Gastroesophageal sphincter (tissue), 4 donors: Measurements from ENCODE around the gene MRPL17. TPM values are rescaled to one million over a fixed set of nuclear protein-coding genes. Genes with fewer than 3 reads are reported as not detected.

Experiments
- ATAC-seq: fragments of 150-250 bp; one replicate; pipeline ENCODE4 v1.9.1; 2016; ENCODE audit warnings: mild to moderate bottlenecking, moderate library complexity
- H3K27ac ChIP-seq, 4 donors: fragments of 200-600 bp; sonication (generic) in 3 of 4; 1 replicate in 3 of 4; 2 replicates in 1 of 4; pipeline ENCODE4 v1.5.1; 2016 to 2019
- H3K27me3 ChIP-seq: fragments of 200-600 bp; sonication (generic); one replicate; pipeline ENCODE4 v1.5.1; 2019
- H3K36me3 ChIP-seq, 2 donors: fragments of 200-600 bp; sonication (generic); one replicate each; pipeline ENCODE4 v1.5.1; 2019; ENCODE audit warnings: control low read depth in 1 of 2
- H3K4me1 ChIP-seq, 3 donors: fragments of 200-600 bp; sonication (generic); 1 replicate in 2 of 3; 2 replicates in 1 of 3; pipeline ENCODE4 v1.5.1; 2016 to 2019; ENCODE audit warnings: control low read depth in 2 of 3
- H3K4me3 ChIP-seq, 2 donors: fragments of 200-600 bp; sonication (generic); one replicate each; pipeline ENCODE4 v1.5.1; 2019; ENCODE audit warnings: mild to moderate bottlenecking in 1 of 2, moderate library complexity in 1 of 2
- H3K9me3 ChIP-seq, 3 donors: fragments of 200-600 bp; sonication (generic); one replicate each; pipeline ENCODE4 v1.5.1; 2017 to 2019; ENCODE audit warnings: control low read depth in 2 of 3
- CTCF ChIP-seq, 4 experiments: fragments of 200-600 bp in 2 of 4; fragments of 450-650 bp in 2 of 4; sonication (generic) in 1 of 4; IDR thresholded peaks; one replicate each; pipeline ENCODE4 v1.5.1; 2017 to 2019; ENCODE audit warnings: antibody characterized with exemption in 4 of 4, mild to moderate bottlenecking in 2 of 4, moderate library complexity in 2 of 4
- EP300 ChIP-seq: sonication (generic); formaldehyde crosslinking; IDR thresholded peaks from one replicate; pipeline ENCODE4 v1.6.1; 2017; ENCODE audit warnings: antibody characterized with exemption, mild to moderate bottlenecking
- POLR2A ChIP-seq, 2 donors: fragments of 450-650 bp; IDR thresholded peaks; one replicate each; pipeline ENCODE4 v1.6.1; 2017; ENCODE audit warnings: antibody characterized with exemption in 2 of 2, mild to moderate bottlenecking in 2 of 2, moderate library complexity in 1 of 2
- POLR2AphosphoS5 ChIP-seq: sonication (generic); formaldehyde crosslinking; IDR thresholded peaks from one replicate; pipeline ENCODE4 v1.6.1; 2017; ENCODE audit warnings: antibody characterized with exemption
- WGBS, 2 donors: methylation state at CpG; one replicate each; pipeline ENCODE4 v1.1.5; 2018; ENCODE audit warnings: low coverage in 1 of 2; 5-methylcytosine and 5-hydroxymethylcytosine counted together
- total RNA-seq, 4 donors: library from RNA; depleted of rRNA; stranded (reverse); fragments of >200 nt; gene quantifications; one replicate each; pipeline ENCODE4 v1.1.0, GENCODE V29; 2016

MRPL17 gene
- total RNA-seq, 4 donors from 2014 or later = 12.6 to 35.0 (median 18.6) TPM

- ATAC-seq = no peak
- Histone ChIP-seq H3K4me3 (no peak overlapping the region), H3K27me3 (no peaks in the 10 kb centered on the region), H3K36me3 (peaks cover 0 to 76% of the 10 kb centered on the region in 2 donors), H3K4me1 (peaks cover 0 to 35% (median 19%) of the 10 kb centered on the region in 3 donors), H3K27ac (no peak overlapping the region), H3K9me3 (no peaks in the 10 kb centered on the region)
- WGBS, 2 donors = 72 to 74% methylated on average over 5 of the region's 11 CpGs
- TF ChIP-seq CTCF (IDR thresholded peaks at IDR 0.05) (no peak), POLR2AphosphoS5 (no peak), POLR2A (IDR thresholded peaks at IDR 0.05) (no peak), EP300 (no peak)
These were observed 51.7 kb downstream of the MRPL17 start for GRCh38 chr11:6631361-6631890.

GRCh38 chr11:6630632-6631291 is 52.4 kb downstream of the MRPL17 start:
- H3K4me3 ChIP-seq = no peak overlapping the region
- 100% methylated on average over 1 of the region's 28 CpGs; no CpG with 5 or more reads in 1 of the 2 donors for WGBS, 2 donors

More at GRCh38 chr11:6630632-6631291, 52.4 kb downstream of the MRPL17 start:
- TF ChIP-seq CTCF (IDR thresholded peaks at IDR 0.05) = no peak
- TF ChIP-seq POLR2AphosphoS5 = no peak
- TF ChIP-seq EP300 = no peak
- TF ChIP-seq POLR2A (IDR thresholded peaks at IDR 0.05) = no peak
- H3K4me1 ChIP-seq = peaks cover 0 to 28% (median 13%) of the 10 kb centered on the region in 3 donors
- H3K36me3 ChIP-seq = peaks cover 0 to 83% of the 10 kb centered on the region in 2 donors
- no peak for ATAC-seq
- H3K27ac ChIP-seq = no peak overlapping the region
- no peaks in the 10 kb centered on the region for H3K9me3 ChIP-seq
- no peaks in the 10 kb centered on the region for H3K27me3 ChIP-seq

Other genes with a start within 250 kb of the MRPL17 start
- 1 to 10 TPM in 1 of 4 donors, under 1 TPM in 1, not detected in 2; 0.31 to 3.6 TPM for gene HPX, start 242.4 kb downstream of the MRPL17 start, total RNA-seq
- gene TRIM3, start 209.4 kb downstream of the MRPL17 start, total RNA-seq = 10 to 100 TPM; 19.9 to 31.7 (median 23.7) TPM
- gene ARFIP2, start 202.0 kb downstream of the MRPL17 start, total RNA-seq = 10 to 100 TPM; 35.7 to 55.1 (median 51.2) TPM
- 10 to 100 TPM; 37.3 to 69.0 (median 47.0) TPM for gene TIMM10B, start 201.8 kb downstream of the MRPL17 start, total RNA-seq
- gene DNHD1, start 186.1 kb downstream of the MRPL17 start, total RNA-seq = 10 to 100 TPM in 2 of 4 donors, 1 to 10 TPM in 2; 2.9 to 20.9 (median 9.8) TPM
- 10 to 100 TPM; 25.7 to 32.4 (median 28.1) TPM for gene RRP8, start 79.7 kb downstream of the MRPL17 start, total RNA-seq
- gene ILK, start 79.6 kb downstream of the MRPL17 start, total RNA-seq = 100 to 1,000 TPM; 395 to 658 (median 466) TPM
- gene TAF10, start 71.1 kb downstream of the MRPL17 start, total RNA-seq = 10 to 100 TPM; 21.7 to 41.1 (median 35.4) TPM
- gene TPP1, start 63.9 kb downstream of the MRPL17 start, total RNA-seq = 10 to 100 TPM; 67.6 to 84.4 (median 76.9) TPM
- 10 to 100 TPM; 22.2 to 59.8 (median 37.8) TPM for gene DCHS1, start 27.5 kb downstream of the MRPL17 start, total RNA-seq
- gene OR2AG2, start 88.6 kb upstream of the MRPL17 start, total RNA-seq = not detected
- not detected for gene OR2AG1, start 99.7 kb upstream of the MRPL17 start, total RNA-seq
- under 1 TPM in 2 of 4 donors, not detected in 2; 0.08 to 0.13 TPM for gene OR6A2, start 116.3 kb upstream of the MRPL17 start, total RNA-seq
- not detected for gene OR10A5, start 162.3 kb upstream of the MRPL17 start, total RNA-seq
- under 1 TPM in 1 of 4 donors, not detected in 3; 0.12 TPM for gene OR10A2, start 179.7 kb upstream of the MRPL17 start, total RNA-seq
- gene OR10A4, start 193.3 kb upstream of the MRPL17 start, total RNA-seq = not detected
- under 1 TPM in 1 of 4 donors, not detected in 3; 0.31 TPM for gene OR2D2, start 209.2 kb upstream of the MRPL17 start, total RNA-seq
- not detected for gene OR2D3, start 237.7 kb upstream of the MRPL17 start, total RNA-seq
- under 1 TPM; 0.20 to 0.54 (median 0.36) TPM for gene ZNF215, start 243.1 kb upstream of the MRPL17 start, total RNA-seq